OCI-LY7 (cell line): Measurements from ENCODE around the gene GABARAPL2. TPM values are rescaled to one million over a fixed set of nuclear protein-coding genes. Genes with fewer than 3 reads are reported as not detected.
"Not testable (repeated sequence)": the region's sequence is repeated elsewhere in the genome, so short reads cannot be mapped to it uniquely, and the experiment has no call there.

Experiments
- BruUV-seq: library from RNA; stranded (reverse); fragments of 400-500 nt; replicated peaks from 2 replicates; lab custom pipeline; 2021; lab: Mats Ljungman, UMichigan
- CTCF ChIA-PET: fragments of 300-600 bp; sonication (Branson Sonifier 250); formaldehyde crosslinking; loops from one replicate; lab custom pipeline; 2022; ENCODE audit warnings: antibody characterized with exemption; ENCODE audit not compliant: unreplicated experiment; lab: Charles Lee
- POLR2A ChIA-PET: fragments of 300-600 bp; sonication (Branson Sonifier 250); formaldehyde crosslinking; loops from one replicate; lab custom pipeline; 2022; ENCODE audit warnings: antibody characterized with exemption; lab: Charles Lee
- DNase-seq: peaks from one replicate; pipeline ENCODE4 v3.0.0-alpha.2; 2015; ENCODE audit warnings: low spot score
- H2AFZ ChIP-seq: fragments of 200-600 bp; sonication (generic), shearing (Covaris generic); 2 replicates; pipeline ENCODE4 v1.6.1; 2014; ENCODE audit warnings: mild to moderate bottlenecking, antibody characterized with exemption, low read length, moderate library complexity
- H3K27ac ChIP-seq: fragments of 200-600 bp; sonication (generic); 2 replicates; pipeline ENCODE4 v1.5.1; 2014; ENCODE audit warnings: mixed run types, low read depth, mild to moderate bottlenecking, moderate library complexity, low read length, inconsistent platforms; ENCODE audit not compliant: poor library complexity, severe bottlenecking
- H3K36me3 ChIP-seq: fragments of 200-600 bp; sonication (generic); 2 replicates; pipeline ENCODE4 v1.6.1; 2014; ENCODE audit warnings: mild to moderate bottlenecking, antibody characterized with exemption, low read length, moderate library complexity, mixed read lengths; ENCODE audit not compliant: insufficient read depth
- H3K4me1 ChIP-seq: fragments of 200-600 bp; sonication (generic); 2 replicates; pipeline ENCODE4 v1.5.1; 2014; ENCODE audit warnings: mild to moderate bottlenecking, low read length; ENCODE audit not compliant: insufficient read depth, poor library complexity, severe bottlenecking
- H3K4me2 ChIP-seq: fragments of 200-600 bp; sonication (generic); 2 replicates; pipeline ENCODE4 v1.6.1; 2014; ENCODE audit warnings: mild to moderate bottlenecking, low read length
- H3K4me3 ChIP-seq: fragments of 200-600 bp; sonication (generic); 2 replicates; pipeline ENCODE4 v1.5.1; 2014; ENCODE audit warnings: mild to moderate bottlenecking, low read depth, low read length; ENCODE audit not compliant: poor library complexity, severe bottlenecking
- H3K79me2 ChIP-seq: fragments of 200-600 bp; sonication (generic); 2 replicates; pipeline ENCODE4 v1.6.1; 2016; ENCODE audit warnings: low read depth, mild to moderate bottlenecking, low read length, moderate library complexity, mixed read lengths; ENCODE audit not compliant: insufficient read depth
- H3K9me2 ChIP-seq: fragments of 200-600 bp; sonication (generic); 2 replicates; pipeline ENCODE4 v1.6.1; 2016; ENCODE audit warnings: mild to moderate bottlenecking, low read length, mixed read lengths; ENCODE audit not compliant: insufficient read depth
- H3K9me3 ChIP-seq: fragments of 200-600 bp; sonication (generic); 2 replicates; pipeline ENCODE4 v1.6.1; 2014; ENCODE audit warnings: mild to moderate bottlenecking, mixed run types, low read length, mixed read lengths
- H4K20me1 ChIP-seq: fragments of 200-600 bp; sonication (generic); 2 replicates; pipeline ENCODE4 v1.6.1; 2014; ENCODE audit warnings: mild to moderate bottlenecking, antibody characterized with exemption, low read length, moderate library complexity, mixed read lengths; ENCODE audit not compliant: insufficient read depth
- EZH2phosphoT487 ChIP-seq: fragments of 200-600 bp; sonication (generic); IDR thresholded peaks from 2 replicates; pipeline ENCODE4 v1.6.1; 2018; ENCODE audit warnings: low read depth, borderline replicate concordance, mild to moderate bottlenecking, mixed run types, antibody characterized with exemption, low read length, moderate library complexity, mixed read lengths
- intact Hi-C: fragments of 100-400 bp; cut with micrococcal nuclease; formaldehyde crosslinking; loops from one replicate; pipeline ENCODE4 v1.10.0; 2022; ENCODE audit not compliant: unreplicated experiment
- total RNA-seq, 2 experiments: library from RNA; depleted of rRNA in 1 of 2; stranded (reverse); fragments of >200 nt in 1 of 2; shearing (Covaris generic) in 1 of 2; gene quantifications; 2 replicates each; pipeline ENCODE4 v1.2.3, GENCODE V29; 2014 to 2022
- TF ChIP-seq, protein P1 (sequence below): fragments of 200-600 bp; sonication (generic); conservative IDR thresholded peaks from 2 replicates; pipeline ENCODE4 v1.5.1; 2014; ENCODE audit warnings: mild to moderate bottlenecking, antibody characterized with exemption, low read length, moderate library complexity, mixed read lengths

GABARAPL2 gene
- total RNA-seq, 2 experiments from 2014 or later, result 57.7 to 93.5 TPM

DNA sequence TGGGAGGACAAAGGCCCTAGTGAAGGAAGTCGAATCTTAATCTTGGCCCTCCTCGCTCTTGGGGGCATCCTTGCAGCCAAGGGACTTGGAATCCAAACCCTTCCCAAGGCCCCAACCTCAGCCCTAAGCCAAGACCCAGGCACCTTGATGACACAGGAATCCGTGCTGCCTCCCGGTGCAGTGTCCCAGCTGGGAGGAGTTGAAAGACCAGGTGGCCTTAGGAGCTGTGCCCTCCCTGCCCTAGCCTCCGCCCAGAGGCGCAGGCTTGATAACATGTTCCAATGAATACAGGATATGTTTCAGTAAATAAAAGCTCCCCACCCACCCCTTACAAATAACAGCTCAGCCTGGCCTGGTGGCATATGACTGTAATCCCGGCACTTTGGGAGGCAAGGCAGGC, 30.3 kb upstream of the GABARAPL2 start, which contains the start of gene CHST5:
Gene CHST5, minus strand, starts transcription at position 208 of the 400 bp plus-strand sequence. CDS start 5,724 bp downstream, outside the sequence.
- no peaks in the 10 kb centered on the region for H3K4me1 ChIP-seq
- no peak within 1 kb of the TSS for H2AFZ ChIP-seq
- no peak within 1 kb of the TSS for H3K4me3 ChIP-seq
- intact Hi-C loops, result no loop called here
- no peak for DNase-seq
- H3K36me3 ChIP-seq, result no peaks in the 10 kb centered on the region
- H3K4me2 ChIP-seq, result no peak within 1 kb of the TSS
- ChIA-PET CTCF (interaction anchor here (0.6 kb wide), 1 partner anchor 18 kb away, joined by 3 read pairs; no protein-coding TSS in a partner anchor), POLR2A (interaction anchor here (0.9 kb wide), 1 partner anchor 20 kb away, joined by 3 read pairs; no protein-coding TSS in a partner anchor)
- H3K27ac ChIP-seq, result no peak within 1 kb of the TSS
- H3K9me2 ChIP-seq, result no peaks in the 10 kb centered on the region
- no peaks in the 10 kb centered on the region for H3K9me3 ChIP-seq
- BruUV-seq, result no TSS peak
- no peaks in the 10 kb centered on the region for H3K79me2 ChIP-seq
- TF ChIP-seq, protein P1, sequence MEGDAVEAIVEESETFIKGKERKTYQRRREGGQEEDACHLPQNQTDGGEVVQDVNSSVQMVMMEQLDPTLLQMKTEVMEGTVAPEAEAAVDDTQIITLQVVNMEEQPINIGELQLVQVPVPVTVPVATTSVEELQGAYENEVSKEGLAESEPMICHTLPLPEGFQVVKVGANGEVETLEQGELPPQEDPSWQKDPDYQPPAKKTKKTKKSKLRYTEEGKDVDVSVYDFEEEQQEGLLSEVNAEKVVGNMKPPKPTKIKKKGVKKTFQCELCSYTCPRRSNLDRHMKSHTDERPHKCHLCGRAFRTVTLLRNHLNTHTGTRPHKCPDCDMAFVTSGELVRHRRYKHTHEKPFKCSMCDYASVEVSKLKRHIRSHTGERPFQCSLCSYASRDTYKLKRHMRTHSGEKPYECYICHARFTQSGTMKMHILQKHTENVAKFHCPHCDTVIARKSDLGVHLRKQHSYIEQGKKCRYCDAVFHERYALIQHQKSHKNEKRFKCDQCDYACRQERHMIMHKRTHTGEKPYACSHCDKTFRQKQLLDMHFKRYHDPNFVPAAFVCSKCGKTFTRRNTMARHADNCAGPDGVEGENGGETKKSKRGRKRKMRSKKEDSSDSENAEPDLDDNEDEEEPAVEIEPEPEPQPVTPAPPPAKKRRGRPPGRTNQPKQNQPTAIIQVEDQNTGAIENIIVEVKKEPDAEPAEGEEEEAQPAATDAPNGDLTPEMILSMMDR, result no peak
- TF ChIP-seq EZH2phosphoT487, result no peak
- H4K20me1 ChIP-seq, result no peaks in the 10 kb centered on the region

DNA sequence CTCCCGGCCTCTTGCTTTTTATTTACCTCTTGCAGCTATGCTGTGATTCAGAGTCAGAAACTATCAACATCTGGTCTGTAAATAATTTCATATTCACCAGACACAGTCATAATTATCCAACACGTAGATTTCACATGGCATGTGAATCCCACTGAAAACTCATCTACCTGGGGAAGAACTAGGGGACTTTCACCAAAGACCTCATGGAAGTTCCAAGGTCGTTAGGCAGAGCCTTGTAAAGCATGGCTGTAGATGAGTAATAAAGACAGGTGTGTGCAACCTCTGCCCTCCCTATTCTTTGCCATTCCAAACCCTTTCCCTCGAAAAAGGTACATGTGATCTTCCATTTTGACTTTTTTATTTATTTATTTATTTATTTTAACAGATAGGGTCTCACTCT, 28.4 kb upstream of the GABARAPL2 start:
- Histone ChIP-seq H3K36me3 (no peaks in the 10 kb centered on the region; the same call in 1 of the 2 replicates), H3K9me3 (no peaks in the 10 kb centered on the region), H3K79me2 (no peaks in the 10 kb centered on the region), H3K4me1 (no peaks in the 10 kb centered on the region), H3K27ac (no peak overlapping the region), H3K9me2 (no peaks in the 10 kb centered on the region), H4K20me1 (no peaks in the 10 kb centered on the region), H3K4me3 (no peak overlapping the region), H2AFZ (no peak overlapping the region), H3K4me2 (no peak overlapping the region)
- ChIA-PET CTCF (no interaction called here), POLR2A (no interaction called here)
- no peak for TF ChIP-seq EZH2phosphoT487
- TF ChIP-seq, protein P1, result no peak
- BruUV-seq, result no TSS peak
- intact Hi-C loops, result no loop called here
- no peak for DNase-seq

DNA sequence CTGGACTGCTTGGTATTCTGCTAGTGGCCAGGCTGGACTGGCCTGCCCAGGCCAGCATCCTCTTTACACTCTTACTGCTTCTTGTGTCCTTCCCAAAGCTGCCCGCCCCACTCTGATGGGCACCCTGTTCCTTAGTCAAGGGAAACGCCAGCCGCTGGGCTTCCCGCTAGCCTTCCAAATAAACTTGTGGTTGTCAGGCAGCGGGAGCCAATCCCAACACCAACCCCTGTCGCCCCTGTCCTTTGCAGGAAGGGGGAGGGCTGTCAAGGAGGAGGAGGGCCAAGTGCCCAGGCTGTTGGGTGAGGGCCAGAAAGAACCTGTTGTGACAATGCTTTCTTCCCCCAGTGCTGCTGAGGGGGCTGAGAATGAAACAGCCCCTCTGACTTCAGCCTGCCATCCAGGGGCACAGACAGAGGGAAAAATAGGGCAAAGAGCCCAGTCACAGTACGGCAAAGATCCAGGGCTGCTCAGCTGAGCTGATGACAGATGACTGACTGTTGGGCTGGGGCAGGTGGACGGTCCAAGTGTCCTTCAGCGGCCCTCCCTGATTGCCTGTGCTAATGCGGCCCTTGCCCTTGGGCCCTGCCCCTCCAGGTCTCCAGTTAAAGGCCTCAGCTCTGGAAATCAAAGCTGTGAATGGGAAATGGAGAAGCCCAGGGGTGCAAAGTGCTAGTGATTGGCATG, 27.2 kb upstream of the GABARAPL2 start:
- H4K20me1 ChIP-seq, H3K36me3 ChIP-seq, H3K79me2 ChIP-seq, H2AFZ ChIP-seq, H3K9me2 ChIP-seq, H3K27ac ChIP-seq, H3K4me1 ChIP-seq, intact Hi-C loops, H3K4me2 ChIP-seq, BruUV-seq, H3K4me3 ChIP-seq, DNase-seq, CTCF ChIA-PET, H3K9me3 ChIP-seq: not testable (repeated sequence)
- POLR2A ChIA-PET, result interaction anchor here (0.7 kb wide), 1 partner anchor 640 kb away, joined by 3 read pairs; no protein-coding TSS in a partner anchor
